A673 (cell line): ENCODE data around the gene RNF44. TPM values are rescaled to one million over a fixed set of nuclear protein-coding genes. Genes with fewer than 3 reads are reported as not detected.

ENCODE experiments used
- BruUV-seq: library from RNA; stranded (reverse); fragments of 400-500 nt; replicated peaks from 2 replicates; lab custom pipeline; 2021; lab: Mats Ljungman, UMichigan
- CTCF ChIA-PET: fragments of 300-600 bp; sonication (Branson Sonifier 250); formaldehyde crosslinking; loops from one replicate; lab custom pipeline; 2022; ENCODE audit warnings: antibody characterized with exemption; lab: Charles Lee
- POLR2A ChIA-PET: fragments of 300-600 bp; sonication (Branson Sonifier 250); formaldehyde crosslinking; loops from one replicate; lab custom pipeline; 2022; ENCODE audit warnings: antibody characterized with exemption; ENCODE audit not compliant: low non-redundant PET; lab: Charles Lee
- DNase-seq: peaks from one replicate; pipeline ENCODE4 v3.0.0-alpha.2; 2015; ENCODE audit warnings: low spot score
- H3K27ac ChIP-seq: fragments of 200-600 bp; sonication (generic); 2 replicates; pipeline ENCODE4 v1.5.1; 2016; ENCODE audit warnings: mixed run types, low read depth, mild to moderate bottlenecking, mixed read lengths, antibody characterized with exemption, low read length; ENCODE audit not compliant: poor library complexity, severe bottlenecking
- H3K27me3 ChIP-seq: fragments of 200-600 bp; sonication (generic); replicated peaks from 2 replicates; pipeline ENCODE4 v1.6.1; 2017; ENCODE audit warnings: mixed run types, low read depth, mild to moderate bottlenecking, mixed read lengths, antibody characterized with exemption, low read length; ENCODE audit not compliant: insufficient read depth, poor library complexity
- H3K36me3 ChIP-seq: fragments of 200-600 bp; sonication (generic); 2 replicates; pipeline ENCODE4 v1.6.1; 2016; ENCODE audit warnings: mixed run types, mild to moderate bottlenecking, mixed read lengths, antibody characterized with exemption, low read length; ENCODE audit not compliant: insufficient read depth, poor library complexity, severe bottlenecking
- H3K4me1 ChIP-seq: fragments of 200-600 bp; sonication (generic); 2 replicates; pipeline ENCODE4 v1.6.1; 2017; ENCODE audit warnings: mixed run types, mild to moderate bottlenecking, mixed read lengths, antibody characterized with exemption, low read length; ENCODE audit not compliant: insufficient read depth, poor library complexity, severe bottlenecking
- H3K4me3 ChIP-seq: fragments of 200-600 bp; sonication (generic); 2 replicates; pipeline ENCODE4 v1.5.1; 2016; ENCODE audit warnings: low read depth, mixed run types, mild to moderate bottlenecking, mixed read lengths, low read length; ENCODE audit not compliant: poor library complexity, severe bottlenecking
- H3K9me3 ChIP-seq: fragments of 200-600 bp; sonication (generic); 2 replicates; pipeline ENCODE4 v1.6.1; 2016; ENCODE audit warnings: mixed run types, low read depth, mild to moderate bottlenecking, mixed read lengths, antibody characterized with exemption, low read length; ENCODE audit not compliant: poor library complexity, severe bottlenecking
- EZH2 ChIP-seq: fragments of 200-600 bp; sonication (generic); IDR thresholded peaks from 2 replicates; pipeline ENCODE4 v1.6.1; 2017; ENCODE audit warnings: borderline replicate concordance, low read depth, mild to moderate bottlenecking, mixed read lengths, antibody characterized with exemption, low read length; ENCODE audit not compliant: poor library complexity, severe bottlenecking
- intact Hi-C: fragments of 100-400 bp; cut with micrococcal nuclease; formaldehyde crosslinking; loops from one replicate; pipeline ENCODE4 v1.10.0; 2022; ENCODE audit not compliant: unreplicated experiment
- total RNA-seq: library from RNA; stranded (reverse); gene quantifications from 2 replicates; pipeline ENCODE4 v1.2.3, GENCODE V29; 2021
- TF ChIP-seq, protein P1 (sequence below): fragments of 300-800, 200-600 bp; sonication (generic); conservative IDR thresholded peaks from 2 replicates; pipeline ENCODE4 v1.5.1; 2017; ENCODE audit warnings: low read depth, mild to moderate bottlenecking, antibody characterized with exemption, low read length, moderate library complexity, mixed read lengths

RNF44 gene
- total RNA-seq, 1 experiment from 2014 or later = 92.8 TPM

- Histone ChIP-seq H3K27ac (no peak overlapping the region), H3K36me3 (no peaks in the 10 kb centered on the region), H3K27me3 (no peaks in the 10 kb centered on the region), H3K4me1 (no peaks in the 10 kb centered on the region), H3K4me3 (no peak overlapping the region), H3K9me3 (no peaks in the 10 kb centered on the region)
- ChIA-PET CTCF (no interaction called here), POLR2A (no interaction called here)
- DNase-seq = no peak
- TF ChIP-seq EZH2 = no peak
- no TSS peak for BruUV-seq
- intact Hi-C loops = no loop called here
Measured at GRCh38 chr5:176550275-176550831, 13.2 kb upstream of the RNF44 start.

DNA sequence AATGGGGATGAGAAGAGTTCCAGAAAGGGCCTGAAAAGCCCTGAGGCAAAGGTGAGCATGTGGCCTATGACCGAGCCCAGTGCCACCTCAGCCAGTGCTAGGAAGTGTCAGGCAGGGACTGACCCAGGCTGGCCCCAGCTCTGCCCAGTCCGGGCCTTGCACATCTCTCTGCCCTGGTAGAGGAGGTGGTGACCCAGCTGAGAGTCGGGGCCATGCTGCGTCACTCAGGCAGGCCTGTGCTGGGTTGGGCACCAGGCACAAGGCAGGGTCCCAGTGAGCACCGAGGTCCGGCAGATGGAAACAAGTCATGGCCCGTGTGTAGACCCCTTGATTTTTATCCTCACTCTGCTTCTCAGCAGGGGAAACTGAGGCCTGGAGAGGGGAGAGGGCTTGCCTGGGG, 12.7 kb upstream of the RNF44 start:
- intact Hi-C loops = no loop called here
- H3K4me1 ChIP-seq = no peaks in the 10 kb centered on the region
- TF ChIP-seq EZH2 = no peak
- BruUV-seq = no TSS peak
- H3K27ac ChIP-seq = no peak overlapping the region
- no peaks in the 10 kb centered on the region for H3K27me3 ChIP-seq
- H3K4me3 ChIP-seq = no peak overlapping the region
- CTCF ChIA-PET = no interaction called here
- no peaks in the 10 kb centered on the region for H3K9me3 ChIP-seq
- POLR2A ChIA-PET = no interaction called here
- no peak for DNase-seq
- no peaks in the 10 kb centered on the region for H3K36me3 ChIP-seq

- H3K9me3 ChIP-seq = no peaks in the 10 kb centered on the region
- ChIA-PET CTCF (no interaction called here), POLR2A (no interaction called here)
- H3K27ac ChIP-seq = no peak within 1 kb of the TSS
- H3K36me3 ChIP-seq = no peaks in the 10 kb centered on the region
- TF ChIP-seq EZH2 = no peak
- TF ChIP-seq, protein P1, sequence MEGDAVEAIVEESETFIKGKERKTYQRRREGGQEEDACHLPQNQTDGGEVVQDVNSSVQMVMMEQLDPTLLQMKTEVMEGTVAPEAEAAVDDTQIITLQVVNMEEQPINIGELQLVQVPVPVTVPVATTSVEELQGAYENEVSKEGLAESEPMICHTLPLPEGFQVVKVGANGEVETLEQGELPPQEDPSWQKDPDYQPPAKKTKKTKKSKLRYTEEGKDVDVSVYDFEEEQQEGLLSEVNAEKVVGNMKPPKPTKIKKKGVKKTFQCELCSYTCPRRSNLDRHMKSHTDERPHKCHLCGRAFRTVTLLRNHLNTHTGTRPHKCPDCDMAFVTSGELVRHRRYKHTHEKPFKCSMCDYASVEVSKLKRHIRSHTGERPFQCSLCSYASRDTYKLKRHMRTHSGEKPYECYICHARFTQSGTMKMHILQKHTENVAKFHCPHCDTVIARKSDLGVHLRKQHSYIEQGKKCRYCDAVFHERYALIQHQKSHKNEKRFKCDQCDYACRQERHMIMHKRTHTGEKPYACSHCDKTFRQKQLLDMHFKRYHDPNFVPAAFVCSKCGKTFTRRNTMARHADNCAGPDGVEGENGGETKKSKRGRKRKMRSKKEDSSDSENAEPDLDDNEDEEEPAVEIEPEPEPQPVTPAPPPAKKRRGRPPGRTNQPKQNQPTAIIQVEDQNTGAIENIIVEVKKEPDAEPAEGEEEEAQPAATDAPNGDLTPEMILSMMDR = no peak
- H3K4me1 ChIP-seq = no peaks in the 10 kb centered on the region
- H3K4me3 ChIP-seq = no peak within 1 kb of the TSS
- BruUV-seq = no TSS peak
- H3K27me3 ChIP-seq = no peaks in the 10 kb centered on the region
- intact Hi-C loops = no loop called here
- DNase-seq = no peak
Measured at GRCh38 chr5:176548967-176549444, 11.8 kb upstream of the RNF44 start, which contains the start of gene CDHR2. CDHR2 (plus strand) TSS chr5:176549342; CDS start chr5:176565353, 16,011 bp downstream.

DNA sequence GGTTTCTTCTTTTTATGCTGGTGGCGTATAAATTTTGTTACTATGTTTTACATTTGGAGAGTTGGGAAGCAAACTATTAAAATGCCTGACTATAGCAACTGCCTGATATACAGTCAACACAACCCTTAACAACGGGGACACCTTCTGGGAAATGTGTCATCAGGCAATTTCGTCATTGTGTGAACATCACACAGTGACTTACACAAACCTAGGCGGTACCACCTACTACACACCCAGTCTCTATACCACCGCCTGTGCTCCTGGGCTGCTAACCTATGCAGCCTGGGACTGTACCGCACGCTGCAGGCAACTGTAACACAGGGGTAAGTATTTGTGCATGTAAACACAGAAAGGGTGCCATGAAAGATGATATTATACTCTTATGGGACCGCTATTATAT, 10.6 kb upstream of the RNF44 start:
- intact Hi-C loops = no loop called here
- CTCF ChIA-PET = interaction anchor here (0.5 kb wide), 1 partner anchor 24 kb away, joined by 3 read pairs; no protein-coding TSS in a partner anchor

More for the DNA sequence above, 10.6 kb upstream of the RNF44 start:
- no peaks in the 10 kb centered on the region for H3K4me1 ChIP-seq
- no peaks in the 10 kb centered on the region for H3K27me3 ChIP-seq
- H3K9me3 ChIP-seq = no peaks in the 10 kb centered on the region
- H3K4me3 ChIP-seq = no peak overlapping the region
- POLR2A ChIA-PET = no interaction called here
- H3K36me3 ChIP-seq = no peaks in the 10 kb centered on the region
- no TSS peak for BruUV-seq
- no peak overlapping the region for H3K27ac ChIP-seq
- DNase-seq = no peak
- TF ChIP-seq, protein P1 = no peak
- TF ChIP-seq EZH2 = no peak
